Measurements from ENCODE around the gene SH3BGRL3. TPM values are rescaled to one million over a fixed set of nuclear protein-coding genes. Genes with fewer than 3 reads are reported as not detected.

The SH3BGRL3 gene
- 121 to 161 TPM (median 145 TPM) in 5 replicates for total RNA-seq (2022; extraction: Qiagen RNA extraction; ENCODE audit: low read depth)

DNA sequence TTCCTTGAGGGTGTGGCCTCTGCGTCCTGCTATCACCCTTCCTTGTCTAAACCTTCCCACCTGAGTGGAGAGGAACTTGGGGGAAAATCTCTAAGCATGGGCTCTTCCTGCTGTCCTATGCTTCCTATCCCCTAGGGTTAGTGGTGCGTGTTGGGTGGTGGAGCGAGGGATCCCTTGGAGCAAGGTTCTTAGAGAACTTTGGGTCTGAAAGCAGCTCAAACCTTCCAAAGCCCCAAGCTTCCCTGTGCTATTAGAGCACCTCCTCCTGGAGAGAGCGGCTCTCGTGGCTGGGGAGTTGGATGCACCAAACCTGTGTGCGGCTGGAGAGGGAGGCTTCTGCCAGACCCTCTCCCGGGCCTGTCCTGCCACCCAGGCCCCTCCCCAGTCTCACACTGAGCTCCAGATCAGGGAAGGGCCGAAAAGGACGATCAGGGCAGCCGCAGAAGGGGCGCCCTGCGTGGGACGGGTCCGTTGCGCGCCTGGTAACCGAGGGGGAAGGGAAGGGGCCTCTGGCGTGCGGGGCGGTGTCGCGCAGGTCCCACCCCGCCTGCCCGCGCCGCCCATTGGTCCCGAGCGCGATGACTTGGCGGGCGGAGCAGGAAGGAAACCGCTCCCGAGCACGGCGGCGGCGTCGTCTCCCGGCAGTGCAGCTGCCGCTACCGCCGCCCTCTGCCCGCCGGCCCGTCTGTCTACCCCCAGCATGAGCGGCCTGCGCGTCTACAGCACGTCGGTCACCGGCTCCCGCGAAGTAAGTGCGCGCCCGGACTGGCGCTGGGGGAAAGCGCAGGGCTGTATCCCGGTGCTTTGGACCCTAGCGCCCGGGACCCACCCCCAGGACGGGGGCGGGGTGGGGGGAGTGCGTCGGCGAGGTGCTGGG, at the start of gene SH3BGRL3:
TSS of gene SH3BGRL3 (plus strand) at position 631 of the 877 bp plus-strand sequence. CDS start at position 701, 70 bp downstream.

DNA sequence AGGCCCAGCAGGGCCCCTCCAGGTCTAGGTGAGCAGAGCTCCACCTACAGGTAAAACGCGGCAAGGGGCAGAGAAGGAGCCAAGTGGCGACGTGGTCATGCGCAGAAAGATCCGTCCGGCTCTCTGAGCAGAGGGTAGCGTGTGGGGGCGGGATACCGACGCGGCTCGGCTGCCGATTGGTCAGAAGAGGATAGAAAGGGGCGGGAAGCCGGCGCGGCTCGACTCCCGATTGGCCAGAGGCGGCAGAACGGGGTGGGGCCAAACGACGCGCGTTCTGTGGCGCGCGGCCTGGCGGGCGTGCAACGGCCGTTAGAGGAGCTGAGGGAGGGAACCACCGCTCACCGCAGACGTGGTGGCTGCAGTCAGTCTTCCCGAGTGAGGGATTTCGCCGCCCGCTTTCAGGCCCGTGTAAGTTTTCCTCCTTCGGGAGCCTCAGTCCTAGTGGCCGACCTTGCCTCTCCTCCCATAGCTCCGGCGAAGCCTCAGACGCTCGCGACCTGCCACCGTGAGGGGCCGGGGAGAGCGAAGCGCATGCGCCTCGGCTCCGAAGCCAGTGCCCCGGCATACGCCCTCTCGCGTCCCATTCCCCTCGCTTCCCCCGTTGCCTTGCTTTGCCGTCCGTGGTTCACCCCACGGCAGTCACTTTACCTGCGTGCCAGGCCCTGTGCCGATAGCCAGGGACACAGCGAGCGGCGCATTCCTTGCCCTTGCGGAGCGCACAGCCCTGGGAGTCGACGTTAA, 45.8 kb upstream of the SH3BGRL3 start, which contains the start of gene CEP85:
TSS of gene CEP85 (plus strand) at position 298 of the 741 bp plus-strand sequence. CDS start 5,584 bp downstream, outside the sequence.

DNA sequence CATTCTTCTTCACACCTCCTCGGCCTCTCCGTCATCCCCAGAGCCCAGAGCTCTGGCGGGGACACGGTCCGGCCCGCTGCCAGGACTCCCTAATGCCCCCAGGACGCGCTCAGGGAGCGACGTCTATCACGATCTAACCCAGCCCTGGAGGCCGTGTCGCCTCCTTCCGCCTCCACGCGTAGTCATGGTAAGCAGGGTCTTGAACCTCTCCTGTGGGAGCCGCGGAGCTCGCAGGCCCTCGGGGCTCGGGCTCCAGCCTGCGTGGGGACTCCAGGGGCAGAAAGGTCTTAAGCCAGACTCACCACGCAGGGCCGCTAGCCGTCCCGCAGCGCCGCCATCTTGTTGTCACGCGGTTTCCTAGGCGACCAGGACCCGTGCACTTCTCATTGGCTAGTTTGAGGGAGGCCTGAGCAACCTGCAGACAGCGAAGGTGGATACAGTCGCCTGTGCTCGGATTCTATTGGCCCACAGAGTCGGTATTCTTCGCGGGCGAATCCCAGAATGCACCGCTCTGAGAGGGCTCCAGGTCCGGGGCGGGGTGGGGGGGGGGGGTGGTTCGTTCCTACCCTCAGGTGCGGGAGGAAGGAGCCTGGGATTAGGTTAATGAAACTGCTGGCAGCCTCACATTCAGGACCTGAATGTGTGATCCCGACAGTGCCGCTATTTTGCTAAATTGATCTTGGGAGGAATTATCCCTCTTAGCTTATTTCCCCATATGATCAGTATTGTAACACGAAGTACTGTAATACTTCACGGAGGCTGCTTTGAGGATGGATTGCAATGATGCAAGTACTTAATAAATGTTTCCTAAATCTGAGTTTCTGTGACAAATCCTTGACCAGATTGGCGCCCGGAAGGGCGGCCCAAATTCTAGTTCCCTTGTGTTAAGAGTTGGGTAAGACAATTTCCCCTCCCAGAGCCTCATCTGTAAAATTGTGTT, 26.7 kb downstream of the SH3BGRL3 start, which contains the start of gene UBXN11:
TSS of gene UBXN11 (minus strand) at position 347 of the 940 bp plus-strand sequence. CDS start 3,753 bp downstream, outside the sequence.

DNA sequence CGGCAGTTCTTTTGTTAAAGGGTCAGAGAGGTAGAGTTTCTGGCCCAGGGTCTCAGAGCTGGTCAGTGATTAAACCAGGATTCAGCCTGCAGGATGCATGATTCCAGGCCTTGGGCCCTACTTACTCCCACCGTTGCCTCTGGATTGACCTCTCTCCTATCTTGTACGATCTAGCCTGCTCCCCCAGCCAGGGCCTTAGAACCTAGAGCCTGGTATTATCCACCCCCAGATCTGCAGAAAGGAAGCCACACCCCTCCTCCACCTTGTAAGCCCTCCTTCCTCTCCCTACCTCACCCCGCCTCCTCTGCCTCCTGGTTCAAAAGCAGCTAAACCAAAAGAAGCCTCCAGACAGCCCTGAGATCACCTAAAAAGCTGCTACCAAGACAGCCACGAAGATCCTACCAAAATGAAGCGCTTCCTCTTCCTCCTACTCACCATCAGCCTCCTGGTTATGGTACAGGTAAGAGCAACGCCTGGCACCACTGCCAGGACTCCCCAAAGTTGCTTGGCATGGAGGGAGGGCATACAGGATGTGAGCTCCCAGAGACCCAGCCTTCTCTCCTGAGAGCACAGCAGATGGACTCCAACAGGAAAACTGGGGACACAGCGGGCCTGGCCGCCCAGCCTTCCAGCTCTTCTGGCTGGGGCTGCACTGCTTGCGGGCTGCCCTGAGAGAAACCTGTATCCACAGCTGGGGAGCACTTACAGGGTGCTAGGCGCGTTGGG, 37.9 kb downstream of the SH3BGRL3 start, which contains the start of gene CD52:
TSS of gene CD52 (plus strand) at position 347 of the 726 bp plus-strand sequence. CDS start at position 407, 60 bp downstream.

Other genes starting within 250 kb of the SH3BGRL3 start
- 0.09 to 0.31 TPM (median 0.25 TPM) in 5 replicates for gene SLC30A2, start 234.0 kb upstream of the SH3BGRL3 start, total RNA-seq (2022; extraction: Qiagen RNA extraction; ENCODE audit: low read depth)
- gene TRIM63, start 212.5 kb upstream of the SH3BGRL3 start, total RNA-seq (2022; extraction: Qiagen RNA extraction; ENCODE audit: low read depth) = 0.43 to 0.85 TPM (median 0.60 TPM) in 5 replicates
- 1.2 to 3.1 TPM (median 1.6 TPM) in 5 replicates for gene PDIK1L, start 168.3 kb upstream of the SH3BGRL3 start, total RNA-seq (2022; extraction: Qiagen RNA extraction; ENCODE audit: low read depth)
- 0.05 to 0.06 TPM in 2 of 5 replicates, not detected in the others for gene FAM110D, start 121.0 kb upstream of the SH3BGRL3 start, total RNA-seq (2022; extraction: Qiagen RNA extraction; ENCODE audit: low read depth)
- not detected in 5 replicates for gene C1orf232, start 111.1 kb upstream of the SH3BGRL3 start, total RNA-seq (2022; extraction: Qiagen RNA extraction; ENCODE audit: low read depth)
- gene ZNF593, start 110.2 kb upstream of the SH3BGRL3 start, total RNA-seq (2022; extraction: Qiagen RNA extraction; ENCODE audit: low read depth) = 43.9 to 63.0 TPM (median 59.9 TPM) in 5 replicates
- not detected in 5 replicates for gene ZNF593OS, start 108.3 kb upstream of the SH3BGRL3 start, total RNA-seq (2022; extraction: Qiagen RNA extraction; ENCODE audit: low read depth)
- gene CNKSR1, start 102.6 kb upstream of the SH3BGRL3 start, total RNA-seq (2022; extraction: Qiagen RNA extraction; ENCODE audit: low read depth) = 0.13 to 0.58 TPM (median 0.39 TPM) in 5 replicates
- not detected in 5 replicates for gene CATSPER4, start 89.5 kb upstream of the SH3BGRL3 start, total RNA-seq (2022; extraction: Qiagen RNA extraction; ENCODE audit: low read depth)
- 10.8 to 13.9 TPM (median 12.3 TPM) in 5 replicates for gene CEP85, start 45.9 kb upstream of the SH3BGRL3 start, total RNA-seq (2022; extraction: Qiagen RNA extraction; ENCODE audit: low read depth)
- gene UBXN11, start 26.6 kb downstream of the SH3BGRL3 start, total RNA-seq (2022; extraction: Qiagen RNA extraction; ENCODE audit: low read depth) = 7.0 to 17.5 TPM (median 15.1 TPM) in 5 replicates
- gene CD52, start 37.9 kb downstream of the SH3BGRL3 start, total RNA-seq (2022; extraction: Qiagen RNA extraction; ENCODE audit: low read depth) = not detected in 5 replicates
- gene CRYBG2, start 74.0 kb downstream of the SH3BGRL3 start, total RNA-seq (2022; extraction: Qiagen RNA extraction; ENCODE audit: low read depth) = 0.90 to 2.6 TPM (median 1.3 TPM) in 5 replicates
- not detected in 5 replicates for gene ZNF683, start 92.7 kb downstream of the SH3BGRL3 start, total RNA-seq (2022; extraction: Qiagen RNA extraction; ENCODE audit: low read depth)
- gene LIN28A, start 130.7 kb downstream of the SH3BGRL3 start, total RNA-seq (2022; extraction: Qiagen RNA extraction; ENCODE audit: low read depth) = not detected in 5 replicates
- 23.5 to 27.4 TPM (median 23.6 TPM) in 5 replicates for gene DHDDS, start 152.2 kb downstream of the SH3BGRL3 start, total RNA-seq (2022; extraction: Qiagen RNA extraction; ENCODE audit: low read depth)
- gene HMGN2, start 192.4 kb downstream of the SH3BGRL3 start, total RNA-seq (2022; extraction: Qiagen RNA extraction; ENCODE audit: low read depth) = 315 to 439 TPM (median 348 TPM) in 5 replicates
- 14.8 to 17.9 TPM (median 16.5 TPM) in 5 replicates for gene RPS6KA1, start 249.7 kb downstream of the SH3BGRL3 start, total RNA-seq (2022; extraction: Qiagen RNA extraction; ENCODE audit: low read depth)

All from A549 treated with ZK216348 at 1 μM for 4 hours (cell line).